Bronchus fibroblast of lung (primary cell): ENCODE data around the gene SCAF4. TPM values are rescaled to one million over a fixed set of nuclear protein-coding genes. Genes with fewer than 3 reads are reported as not detected.

ENCODE experiments used
- total RNA-seq: library from RNA; depleted of rRNA; stranded (reverse); fragments of >200 nt; gene quantifications from 2 replicates; pipeline ENCODE4 v1.2.3, GENCODE V29; 2015

SCAF4 gene
- 4.9 and 6.1 TPM in 2 replicates for total RNA-seq

GRCh38 chr21:31731857-31732596 is at the start of gene SCAF4:
SCAF4 (minus strand) TSS chr21:31732118; CDS start chr21:31731692, 426 bp downstream.

GRCh38 chr21:31659536-31660258 is 72.2 kb downstream of the SCAF4 start, which contains the start of gene SOD1:
SOD1 (plus strand) TSS chr21:31659693; CDS start chr21:31659770, 77 bp downstream.

Other genes with a start within 250 kb of the SCAF4 start
- gene SOD1, start 72.4 kb downstream of the SCAF4 start, total RNA-seq = 217 and 240 TPM in 2 replicates
- gene HUNK, start 140.9 kb upstream of the SCAF4 start, total RNA-seq = under 0.01 and 0.34 TPM in 2 replicates